ENCODE measurements around the gene DCP1A. TPM values are rescaled to one million over a fixed set of nuclear protein-coding genes. Genes with fewer than 3 reads are reported as not detected.

DCP1A gene
- total and polyA plus RNA-seq, 7 donors: 4.8 to 19.3 (median 16.2) TPM

- Histone ChIP-seq H3K4me1 (peaks cover 23% of the 10 kb centered on the region), H3K36me3 (ENCODE audit: insufficient read depth in 1 of 2, low read depth in 1 of 2) (peaks cover 4 to 99% of the 10 kb centered on the region in 2 donors), H3K9me3 (no peaks in the 10 kb centered on the region), H3K27ac (no peak overlapping the region), H3K4me3 (no peak overlapping the region), H3K27me3 (ENCODE audit: insufficient read depth in 3 of 3, low read length in 2 of 3) (no peaks in the 10 kb centered on the region)
- WGBS, 3 donors: 87 to 90% (median 89%) methylated on average over 15 of the region's 15 CpGs
- ATAC-seq: no peak
- DNase-seq: peak in 1 of 2 donors; percentile 26
- intact Hi-C loops (cut with DNase I): no loop called here
- TF ChIP-seq, protein P1, sequence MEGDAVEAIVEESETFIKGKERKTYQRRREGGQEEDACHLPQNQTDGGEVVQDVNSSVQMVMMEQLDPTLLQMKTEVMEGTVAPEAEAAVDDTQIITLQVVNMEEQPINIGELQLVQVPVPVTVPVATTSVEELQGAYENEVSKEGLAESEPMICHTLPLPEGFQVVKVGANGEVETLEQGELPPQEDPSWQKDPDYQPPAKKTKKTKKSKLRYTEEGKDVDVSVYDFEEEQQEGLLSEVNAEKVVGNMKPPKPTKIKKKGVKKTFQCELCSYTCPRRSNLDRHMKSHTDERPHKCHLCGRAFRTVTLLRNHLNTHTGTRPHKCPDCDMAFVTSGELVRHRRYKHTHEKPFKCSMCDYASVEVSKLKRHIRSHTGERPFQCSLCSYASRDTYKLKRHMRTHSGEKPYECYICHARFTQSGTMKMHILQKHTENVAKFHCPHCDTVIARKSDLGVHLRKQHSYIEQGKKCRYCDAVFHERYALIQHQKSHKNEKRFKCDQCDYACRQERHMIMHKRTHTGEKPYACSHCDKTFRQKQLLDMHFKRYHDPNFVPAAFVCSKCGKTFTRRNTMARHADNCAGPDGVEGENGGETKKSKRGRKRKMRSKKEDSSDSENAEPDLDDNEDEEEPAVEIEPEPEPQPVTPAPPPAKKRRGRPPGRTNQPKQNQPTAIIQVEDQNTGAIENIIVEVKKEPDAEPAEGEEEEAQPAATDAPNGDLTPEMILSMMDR (IDR thresholded peaks at IDR 0.05): no peak
Observed at GRCh38 chr3:53234130-53234840, 113.1 kb downstream of the DCP1A start.

Other genes starting within 250 kb of the DCP1A start
- gene RFT1, start 217.1 kb downstream of the DCP1A start, total RNA-seq: 1 to 10 TPM; 5.7 to 8.8 (median 6.5) TPM
- gene RFT1, start 217.1 kb downstream of the DCP1A start, polyA plus RNA-seq: 10 to 100 TPM in 1 of 3 donors, 1 to 10 TPM in 2; 5.4 to 13.2 (median 8.1) TPM
- gene PRKCD, start 186.3 kb downstream of the DCP1A start, total RNA-seq: 1 to 10 TPM; 3.2 to 8.4 (median 4.5) TPM
- 1 to 10 TPM; 3.5 to 4.9 (median 3.9) TPM for gene PRKCD, start 186.3 kb downstream of the DCP1A start, polyA plus RNA-seq
- gene TKT, start 91.5 kb downstream of the DCP1A start, total RNA-seq: 10 to 100 TPM; 16.8 to 51.9 (median 21.2) TPM
- gene TKT, start 91.5 kb downstream of the DCP1A start, polyA plus RNA-seq: 10 to 100 TPM; 10.5 to 25.6 (median 23.7) TPM
- under 1 TPM in 3 of 4 donors, not detected in 1; 0.28 to 0.82 (median 0.34) TPM for gene CACNA1D, start 147.1 kb upstream of the DCP1A start, total RNA-seq
- gene CACNA1D, start 147.1 kb upstream of the DCP1A start, polyA plus RNA-seq: under 1 TPM in 2 of 3 donors, not detected in 1; 0.05 to 0.06 TPM